NB4 (cell line): Measurements from ENCODE around the gene SPATA45.

ENCODE experiments used
- MYC ChIP-seq: IDR thresholded peaks from 2 replicates; pipeline ENCODE4 v1.6.1; 2011; ENCODE audit warnings: low read depth, low read length
- POLR2A ChIP-seq: IDR thresholded peaks from 2 replicates; pipeline ENCODE4 v1.6.1; 2011; ENCODE audit warnings: mild to moderate bottlenecking; ENCODE audit not compliant: insufficient read length; ENCODE audit errors: extremely low read depth
- TF ChIP-seq, protein P1 (sequence below): IDR thresholded peaks from one replicate; pipeline ENCODE4 v1.5.1; 2012; ENCODE audit warnings: low read depth, low read length
- TF ChIP-seq, protein P2 (sequence below): IDR thresholded peaks from 2 replicates; pipeline ENCODE4 v1.6.1; 2011; ENCODE audit warnings: low read depth, low read length

- TF ChIP-seq POLR2A, result no peak
- TF ChIP-seq, protein P1, sequence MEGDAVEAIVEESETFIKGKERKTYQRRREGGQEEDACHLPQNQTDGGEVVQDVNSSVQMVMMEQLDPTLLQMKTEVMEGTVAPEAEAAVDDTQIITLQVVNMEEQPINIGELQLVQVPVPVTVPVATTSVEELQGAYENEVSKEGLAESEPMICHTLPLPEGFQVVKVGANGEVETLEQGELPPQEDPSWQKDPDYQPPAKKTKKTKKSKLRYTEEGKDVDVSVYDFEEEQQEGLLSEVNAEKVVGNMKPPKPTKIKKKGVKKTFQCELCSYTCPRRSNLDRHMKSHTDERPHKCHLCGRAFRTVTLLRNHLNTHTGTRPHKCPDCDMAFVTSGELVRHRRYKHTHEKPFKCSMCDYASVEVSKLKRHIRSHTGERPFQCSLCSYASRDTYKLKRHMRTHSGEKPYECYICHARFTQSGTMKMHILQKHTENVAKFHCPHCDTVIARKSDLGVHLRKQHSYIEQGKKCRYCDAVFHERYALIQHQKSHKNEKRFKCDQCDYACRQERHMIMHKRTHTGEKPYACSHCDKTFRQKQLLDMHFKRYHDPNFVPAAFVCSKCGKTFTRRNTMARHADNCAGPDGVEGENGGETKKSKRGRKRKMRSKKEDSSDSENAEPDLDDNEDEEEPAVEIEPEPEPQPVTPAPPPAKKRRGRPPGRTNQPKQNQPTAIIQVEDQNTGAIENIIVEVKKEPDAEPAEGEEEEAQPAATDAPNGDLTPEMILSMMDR, result no peak
- TF ChIP-seq, protein P2, sequence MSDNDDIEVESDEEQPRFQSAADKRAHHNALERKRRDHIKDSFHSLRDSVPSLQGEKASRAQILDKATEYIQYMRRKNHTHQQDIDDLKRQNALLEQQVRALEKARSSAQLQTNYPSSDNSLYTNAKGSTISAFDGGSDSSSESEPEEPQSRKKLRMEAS, result no peak
- TF ChIP-seq MYC, result no peak
Measured at GRCh38 chr1:212794561-212795014, 52.9 kb downstream of the SPATA45 start.
